SK-N-MC (cell line): Measurements from ENCODE around the gene HYOU1.

Experiments used
- DNase-seq: peaks from one replicate; pipeline ENCODE4 v3.0.0-alpha.2; 2011; ENCODE audit warnings: low read depth, low spot score
- H3K27ac ChIP-seq: fragments of 200-600 bp; sonication (generic); 2 replicates; pipeline ENCODE4 v1.5.1; 2016; ENCODE audit warnings: mixed run types
- H3K36me3 ChIP-seq: fragments of 200-600 bp; sonication (generic); 2 replicates; pipeline ENCODE4 v1.6.1; 2017; ENCODE audit warnings: antibody characterized with exemption, low read length, mixed read lengths; ENCODE audit not compliant: insufficient read depth
- H3K4me3 ChIP-seq: fragments of 200-600 bp; sonication (generic); 2 replicates; pipeline ENCODE4 v1.5.1; 2016
- H3K9ac ChIP-seq: fragments of 200-600 bp; sonication (generic); 2 replicates; pipeline ENCODE4 v1.8.0; 2017; ENCODE audit warnings: mixed run types, mixed read lengths; ENCODE audit not compliant: insufficient read length
- H3K9me3 ChIP-seq: fragments of 200-600 bp; sonication (generic); 2 replicates; pipeline ENCODE4 v1.6.1; 2017; ENCODE audit warnings: low read depth, mild to moderate bottlenecking, antibody characterized with exemption, low read length, moderate library complexity, mixed read lengths
- EZH2 ChIP-seq: fragments of 200-600 bp; sonication (generic); IDR thresholded peaks from one replicate; pipeline ENCODE4 v1.6.1; 2017; ENCODE audit warnings: antibody characterized with exemption
- FOXP2 ChIP-seq: optimal IDR thresholded peaks from 2 replicates; pipeline ENCODE3; 2011; ENCODE audit warnings: mild to moderate bottlenecking, moderate library complexity; ENCODE audit not compliant: insufficient read depth; ENCODE audit errors: extremely low read length, control extremely low read depth
- POLR2AphosphoS5 ChIP-seq: IDR thresholded peaks from 2 replicates; pipeline ENCODE4 v1.6.1; 2012; ENCODE audit warnings: mild to moderate bottlenecking, low read depth, low read length, borderline replicate concordance

The HYOU1 gene

DNA sequence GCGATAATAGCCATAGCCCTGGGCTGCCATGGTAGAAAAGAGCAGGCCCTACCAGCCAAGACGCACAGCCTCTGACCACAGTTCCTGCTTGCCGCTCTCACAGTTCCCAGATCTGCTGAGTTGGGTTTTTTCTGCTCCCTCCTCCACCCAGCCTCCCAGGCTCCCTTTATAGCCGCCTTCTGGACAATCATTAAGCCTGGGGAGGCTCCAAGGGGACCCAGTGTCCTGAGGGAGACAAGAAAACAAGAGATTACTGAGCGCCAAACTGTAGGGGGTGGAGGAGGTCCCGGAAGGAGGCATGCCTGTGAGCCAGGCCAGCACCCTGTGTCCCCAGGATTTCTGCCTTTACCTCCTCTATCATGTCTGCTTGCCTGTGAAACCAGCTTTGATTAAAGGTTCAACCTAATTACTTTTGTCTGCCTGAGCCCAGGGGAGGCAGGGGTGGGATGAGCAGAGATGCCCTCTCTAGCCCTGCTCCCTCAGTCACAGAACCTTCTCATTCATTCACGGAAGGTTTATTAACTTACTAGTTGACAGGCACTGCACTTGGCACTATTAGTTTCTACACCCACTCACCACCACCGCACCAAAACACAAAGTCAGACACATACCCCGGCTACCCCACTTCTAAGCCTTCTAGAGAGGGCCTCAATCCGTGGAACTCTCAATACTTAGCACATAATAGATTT is 27.5 kb downstream of the HYOU1 start:
- peaks cover 17% of the 10 kb centered on the region for H3K36me3 ChIP-seq
- H3K9me3 ChIP-seq: no peaks in the 10 kb centered on the region
- DNase-seq: no peak
- TF ChIP-seq POLR2AphosphoS5 (no peak), FOXP2 (no peak), EZH2 (no peak)
- peak overlapping the region; percentile 77 for H3K4me3 ChIP-seq
- peak overlapping the region; percentile 74 for H3K9ac ChIP-seq
- H3K27ac ChIP-seq: peak overlapping the region; percentile 31; the same call in 1 of the 2 replicates

DNA sequence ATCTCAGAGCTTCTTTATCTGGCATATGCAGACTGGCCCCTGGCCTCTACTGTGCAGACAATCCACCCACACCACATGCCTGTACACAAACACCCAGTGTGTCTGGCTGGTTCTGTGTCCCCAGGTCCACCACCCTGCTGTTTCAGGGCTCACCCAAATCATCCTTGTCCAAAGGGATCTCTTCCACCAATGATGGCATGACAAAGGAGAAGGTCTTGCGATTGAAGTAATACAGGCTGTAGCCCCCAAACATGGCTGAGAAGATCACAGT is 28.0 kb downstream of the HYOU1 start:
- no peak for TF ChIP-seq FOXP2
- no peak for TF ChIP-seq POLR2AphosphoS5
- no peak for TF ChIP-seq EZH2
- no peak for DNase-seq
- Histone ChIP-seq H3K27ac (0 out of 2 replicates have a peak overlapping the region, but pooled peaks have one; percentile 1), H3K36me3 (peaks cover 22% of the 10 kb centered on the region), H3K4me3 (peak overlapping the region; percentile 77), H3K9ac (peak overlapping the region; percentile 74), H3K9me3 (no peaks in the 10 kb centered on the region)

DNA sequence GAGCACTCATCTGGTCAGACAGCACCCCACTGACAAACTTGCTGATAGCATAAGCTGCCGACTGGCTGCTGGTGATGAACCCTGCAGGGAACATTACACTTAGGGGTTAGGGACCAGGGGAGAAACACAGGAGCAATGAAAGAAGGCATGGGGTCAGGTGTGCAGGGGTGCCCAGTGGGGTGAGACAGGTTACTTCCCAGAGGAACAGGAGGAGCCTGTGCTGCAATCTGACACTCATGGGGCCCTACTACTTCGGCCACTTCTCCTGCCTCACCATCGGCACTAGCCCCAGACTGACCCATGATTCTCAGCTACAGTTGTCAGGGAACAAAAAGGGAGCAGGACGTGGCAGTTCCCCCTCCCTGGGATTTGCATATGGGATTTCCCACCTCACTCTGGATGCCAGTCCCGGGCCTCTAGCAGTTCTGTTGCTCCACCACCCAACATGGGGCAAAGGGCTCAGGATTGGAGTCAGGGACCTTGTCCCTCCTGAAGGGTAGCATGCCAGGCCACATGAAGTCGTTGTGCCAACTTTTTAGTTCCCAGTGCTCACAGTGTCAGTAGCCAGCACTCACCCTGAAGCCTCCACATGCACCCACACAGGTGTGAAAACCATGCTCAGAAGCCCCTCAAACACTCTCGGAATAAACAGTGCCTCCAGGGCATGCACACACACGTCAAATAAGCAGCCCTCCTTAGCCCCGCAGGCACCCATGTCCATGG is 28.5 kb downstream of the HYOU1 start:
- no peak overlapping the region for H3K27ac ChIP-seq
- DNase-seq: no peak
- H3K9ac ChIP-seq: peak overlapping the region; percentile 74
- no peak for TF ChIP-seq POLR2AphosphoS5
- TF ChIP-seq FOXP2: no peak
- no peak for TF ChIP-seq EZH2
- H3K4me3 ChIP-seq: peak overlapping the region; percentile 77
- no peaks in the 10 kb centered on the region for H3K9me3 ChIP-seq
- peaks cover 27% of the 10 kb centered on the region for H3K36me3 ChIP-seq

DNA sequence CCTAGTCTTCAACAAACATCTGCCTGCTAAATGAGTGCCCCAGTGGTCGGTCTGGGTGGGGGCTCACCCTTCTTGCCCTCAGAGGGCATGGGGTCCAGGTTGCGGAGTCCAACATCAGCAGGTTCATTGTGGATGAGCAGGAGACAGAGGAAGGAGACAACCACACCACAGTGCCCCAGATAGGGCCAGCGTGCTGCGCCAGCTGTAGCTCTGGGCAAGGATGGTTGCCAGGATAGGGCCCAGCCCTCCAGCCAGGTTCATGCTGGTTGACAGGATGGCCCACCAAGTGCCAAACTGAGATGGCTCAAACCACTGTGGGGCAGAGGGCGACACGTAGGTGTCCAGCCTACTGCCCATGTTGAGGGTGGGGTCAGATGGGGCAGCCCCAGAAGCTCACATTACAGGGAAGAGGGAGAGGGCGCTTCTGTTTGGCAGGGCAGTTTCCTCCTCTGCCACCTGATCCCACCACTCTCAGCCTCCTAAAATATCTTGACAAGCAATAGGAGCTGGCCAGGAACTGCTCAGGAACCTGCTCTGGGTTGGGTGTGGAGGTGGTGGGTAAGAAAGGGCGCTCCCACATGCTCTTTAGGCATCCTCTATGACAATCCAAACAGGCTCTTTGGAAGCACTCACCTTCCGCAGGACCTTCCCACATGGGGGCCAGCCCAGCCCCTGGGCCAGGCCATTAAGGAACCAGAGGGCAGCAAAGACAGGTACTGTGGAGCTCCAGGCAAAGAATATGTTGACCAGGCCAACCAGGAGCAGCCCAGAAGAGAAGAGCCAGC is 29.3 kb downstream of the HYOU1 start:
- TF ChIP-seq POLR2AphosphoS5 (no peak; the same call in 1 of the 2 replicates), FOXP2 (no peak), EZH2 (no peak)
- Histone ChIP-seq H3K9ac (no peak overlapping the region), H3K4me3 (no peak overlapping the region), H3K27ac (no peak overlapping the region), H3K9me3 (no peaks in the 10 kb centered on the region), H3K36me3 (peaks cover 33% of the 10 kb centered on the region)
- DNase-seq: no peak

DNA sequence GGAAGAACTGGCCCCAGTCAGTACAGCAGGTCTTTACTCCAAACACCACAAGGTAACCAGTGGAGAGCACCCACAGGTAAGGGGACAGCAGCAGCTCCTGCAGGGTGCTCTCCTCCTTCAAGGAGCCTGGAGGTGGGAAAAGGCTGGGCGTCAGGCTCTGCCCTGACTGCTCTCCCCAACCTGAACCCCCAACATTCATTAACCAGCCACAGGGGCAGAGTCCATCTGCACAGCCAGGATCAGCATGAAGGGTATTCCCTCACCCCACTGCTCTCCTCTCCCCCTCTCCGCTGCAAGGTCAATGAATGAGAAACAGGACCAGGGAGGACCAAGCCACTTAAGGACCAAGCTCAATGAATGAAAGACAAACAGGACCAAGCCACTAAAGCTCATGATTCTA is 30.0 kb downstream of the HYOU1 start:
- no peak for TF ChIP-seq POLR2AphosphoS5
- no peak for TF ChIP-seq EZH2
- TF ChIP-seq FOXP2: no peak
- DNase-seq: no peak
- no peaks in the 10 kb centered on the region for H3K9me3 ChIP-seq
- no peak overlapping the region for H3K27ac ChIP-seq
- no peak overlapping the region for H3K4me3 ChIP-seq
- H3K9ac ChIP-seq: no peak overlapping the region
- peaks cover 39% of the 10 kb centered on the region for H3K36me3 ChIP-seq

DNA sequence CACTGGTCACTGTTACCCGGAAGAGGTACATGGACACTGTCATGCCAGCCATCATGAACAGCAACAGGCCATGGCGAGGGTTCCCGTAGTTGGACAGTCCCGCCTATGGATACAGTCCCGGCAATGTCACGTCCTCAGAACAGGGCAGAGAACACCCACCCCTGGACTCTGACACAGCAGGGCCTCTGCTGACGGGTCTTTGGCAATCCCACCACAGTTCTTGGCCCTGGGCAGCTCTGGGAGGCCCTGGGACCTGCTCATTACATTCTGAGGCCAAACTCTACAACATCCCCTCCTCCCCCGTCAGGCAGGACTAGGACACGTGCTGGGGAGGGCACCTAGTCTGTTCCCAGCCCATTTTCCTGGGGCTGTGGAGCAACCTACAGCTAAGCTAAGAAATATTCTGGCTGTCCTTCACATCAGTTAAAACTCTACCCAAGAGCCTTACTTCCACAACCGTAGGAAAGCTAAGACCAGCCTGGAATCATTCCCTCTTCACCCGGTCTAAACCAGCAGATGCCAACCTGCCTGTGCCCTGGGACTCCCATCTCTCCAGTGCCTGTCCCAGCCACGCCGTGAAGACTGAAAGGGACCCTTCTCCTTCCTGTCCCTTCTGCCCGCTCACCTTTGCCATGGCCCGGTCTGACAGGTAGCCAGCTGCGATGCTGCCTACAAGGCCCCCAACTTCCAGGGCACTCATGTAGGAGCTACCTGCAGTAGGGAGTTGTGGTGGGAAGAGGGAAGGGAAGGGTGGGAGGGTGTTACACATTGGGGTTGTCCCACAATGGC is 30.8 kb downstream of the HYOU1 start:
- DNase-seq: no peak
- no peak overlapping the region for H3K4me3 ChIP-seq
- peaks cover 47% of the 10 kb centered on the region for H3K36me3 ChIP-seq
- no peaks in the 10 kb centered on the region for H3K9me3 ChIP-seq
- H3K27ac ChIP-seq: no peak overlapping the region; the same call in 1 of the 2 replicates
- TF ChIP-seq POLR2AphosphoS5 (no peak), FOXP2 (no peak), EZH2 (no peak)
- no peak overlapping the region for H3K9ac ChIP-seq

DNA sequence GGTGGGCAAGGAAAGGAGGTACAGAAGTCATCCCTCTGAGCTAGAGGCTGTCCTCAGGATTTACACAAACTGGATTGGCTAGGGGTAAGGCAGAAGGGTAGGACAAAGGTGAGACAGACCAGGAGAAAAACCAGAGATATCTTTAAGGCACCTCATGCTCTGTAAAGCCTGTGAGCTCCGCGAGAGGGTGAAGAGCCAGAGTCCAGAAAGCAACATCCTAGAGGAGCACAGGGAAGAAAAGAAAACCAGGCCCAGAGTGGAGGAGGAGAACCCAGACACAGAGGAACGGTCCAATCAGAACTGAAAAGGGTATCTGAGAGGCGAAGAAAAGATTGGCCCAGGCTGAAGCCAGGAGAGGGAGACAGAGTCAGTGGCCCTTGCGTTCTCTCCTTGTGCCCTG is 31.5 kb downstream of the HYOU1 start:
- Histone ChIP-seq H3K9me3 (no peaks in the 10 kb centered on the region), H3K27ac (no peak overlapping the region; the same call in 1 of the 2 replicates), H3K36me3 (peaks cover 50% of the 10 kb centered on the region), H3K4me3 (no peak overlapping the region), H3K9ac (no peak overlapping the region)
- DNase-seq: no peak
- TF ChIP-seq EZH2 (no peak), POLR2AphosphoS5 (no peak), FOXP2 (no peak)

DNA sequence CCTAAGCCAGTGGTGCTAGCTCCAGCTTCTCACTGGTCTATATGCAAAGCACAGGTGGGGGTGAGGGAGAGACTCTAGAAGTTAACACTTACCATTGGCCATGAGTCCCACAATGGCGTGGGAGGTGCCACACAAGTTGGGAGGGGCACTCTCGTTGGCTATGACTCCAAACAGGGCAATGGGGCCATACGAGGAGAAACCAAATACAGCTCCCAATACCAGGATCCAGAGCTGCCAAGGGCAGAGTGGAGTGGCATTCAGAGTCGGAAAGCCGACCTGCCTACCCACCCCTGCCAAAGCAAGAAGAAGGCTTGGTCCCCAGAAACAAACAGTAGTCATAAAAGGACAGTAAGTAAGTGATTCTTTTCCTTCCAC is 31.9 kb downstream of the HYOU1 start:
- Histone ChIP-seq H3K27ac (no peak overlapping the region), H3K9me3 (no peaks in the 10 kb centered on the region), H3K9ac (no peak overlapping the region), H3K4me3 (no peak overlapping the region), H3K36me3 (peaks cover 50% of the 10 kb centered on the region)
- TF ChIP-seq POLR2AphosphoS5: no peak
- no peak for TF ChIP-seq FOXP2
- no peak for TF ChIP-seq EZH2
- DNase-seq: no peak
